Activated CD8-positive, alpha-beta memory T cell treated with anti-CD3 and anti-CD28 coated beads, Interleukin-2, amount 50 U/mL, for 24 hours (primary cell): Measurements from ENCODE around the gene ARL14EPL.
"Not testable (repeated sequence)": the region's sequence is repeated elsewhere in the genome, so short reads cannot be mapped to it uniquely, and the experiment has no call there.

Experiments used
- DNase-seq: peaks from one replicate; pipeline ENCODE4 v3.0.0-alpha.2; 2020; ENCODE audit errors: extremely low read depth

ARL14EPL gene

DNA sequence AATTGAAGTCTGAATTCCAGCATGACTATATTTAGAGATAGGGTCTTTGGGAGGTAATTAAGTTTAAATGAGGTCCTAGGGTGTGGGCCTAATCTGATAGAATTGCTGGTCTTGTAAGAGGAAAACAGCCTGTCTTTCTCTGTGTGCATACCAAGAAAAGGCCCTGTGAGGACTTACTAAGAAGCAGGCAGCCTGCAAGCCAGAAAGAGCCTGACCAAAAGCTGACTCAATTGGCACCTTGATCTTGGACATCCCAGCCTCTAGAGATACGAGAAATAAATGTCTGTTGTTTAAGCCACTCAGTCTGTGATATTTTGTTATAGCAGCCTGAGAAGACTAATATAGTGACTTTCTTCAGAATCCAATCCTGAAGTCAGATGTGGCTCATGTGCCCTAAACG, 14.6 kb downstream of the ARL14EPL start:
- DNase-seq = no peak

DNA sequence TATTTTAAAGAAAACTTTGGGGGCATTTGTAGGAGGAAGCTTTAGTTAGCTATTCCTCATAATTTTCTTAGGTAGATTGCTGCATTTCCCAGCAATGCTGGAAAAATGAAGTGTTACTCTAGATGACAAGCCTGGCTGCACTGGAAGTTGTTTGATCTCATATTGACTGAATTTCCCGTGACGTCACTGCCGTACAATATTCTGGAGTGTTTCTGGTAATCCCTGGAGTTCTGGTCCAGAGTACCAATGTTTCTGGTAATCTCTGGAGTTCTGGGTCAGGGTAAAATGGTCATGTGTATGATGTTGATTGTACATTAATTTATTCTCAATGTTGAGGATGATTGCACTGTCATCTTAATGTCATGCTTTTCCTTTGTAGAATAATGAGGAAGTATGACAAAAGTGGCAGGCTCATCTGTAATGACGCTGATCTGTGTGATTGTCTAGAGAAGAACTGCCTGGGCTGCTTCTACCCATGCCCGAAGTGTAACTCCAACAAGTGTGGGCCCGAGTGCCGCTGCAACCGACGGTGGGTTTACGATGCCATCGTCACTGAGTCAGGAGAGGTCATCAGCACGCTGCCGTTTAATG, 26.2 kb downstream of the ARL14EPL start:
- no peak for DNase-seq

DNA sequence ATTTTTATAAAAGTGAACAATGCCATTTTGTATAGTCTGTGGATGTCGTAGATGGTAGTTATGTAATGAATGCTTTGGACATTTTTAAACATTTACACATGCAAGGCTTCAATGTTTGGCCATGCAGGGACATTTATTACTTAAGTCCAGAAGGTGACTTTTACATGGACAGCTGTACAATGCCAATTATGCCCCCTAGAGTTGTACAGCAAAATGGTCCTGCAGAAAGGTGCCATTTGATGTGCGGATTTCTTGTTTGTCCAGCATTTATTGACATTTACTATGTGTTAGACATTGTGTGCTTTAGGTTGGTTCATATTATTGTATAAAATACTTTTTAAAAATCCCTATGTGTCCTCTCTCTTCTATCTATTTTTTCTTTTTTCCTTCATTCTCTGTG, 30.1 kb downstream of the ARL14EPL start:
- no peak for DNase-seq

DNA sequence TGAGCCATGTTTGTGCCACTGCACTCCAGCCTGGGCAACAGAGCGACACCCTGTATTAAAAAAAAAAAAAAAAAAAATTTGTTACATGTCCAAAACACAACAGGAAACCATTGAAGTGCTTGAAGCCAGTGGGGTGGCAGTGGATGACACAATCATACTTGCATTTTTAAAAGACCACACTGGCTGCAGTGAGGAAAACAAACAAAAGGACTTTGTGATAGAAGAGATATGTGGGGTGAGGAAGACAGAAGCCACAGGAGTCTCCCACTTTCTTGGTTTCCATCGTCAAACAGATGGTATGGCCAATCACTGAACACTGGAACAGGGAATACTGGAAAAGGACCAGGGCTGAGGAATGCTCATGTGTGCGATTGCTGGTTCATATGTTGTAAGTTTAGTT, 31.7 kb downstream of the ARL14EPL start:
- DNase-seq = no peak

DNA sequence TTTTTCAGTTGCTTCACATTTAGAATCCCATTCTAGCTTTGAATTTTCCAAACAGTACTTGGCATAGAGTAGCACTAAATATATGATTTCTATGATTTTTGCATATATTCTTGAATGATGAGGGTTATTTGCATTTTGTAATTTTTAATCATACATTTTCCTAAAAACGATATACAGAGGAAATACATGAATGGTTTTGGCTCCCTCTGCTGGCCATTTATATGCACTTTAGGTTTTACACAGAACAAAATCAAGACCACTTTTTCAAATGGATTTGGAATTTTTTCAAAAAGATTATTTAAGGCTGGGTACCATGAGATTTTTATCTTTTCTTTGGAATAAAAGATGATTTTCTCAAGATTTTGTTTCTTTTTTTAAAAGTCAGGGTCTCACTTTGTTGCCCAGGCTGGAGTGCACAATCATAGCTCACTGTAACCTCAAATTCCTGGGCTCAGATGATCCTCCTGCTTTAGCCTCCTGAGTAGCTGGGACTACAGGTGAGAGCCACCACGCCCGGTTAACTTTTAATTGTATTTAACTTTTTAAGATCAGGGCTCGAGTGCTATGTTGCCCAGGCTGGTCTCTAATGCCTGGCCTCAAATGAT, 35.9 kb downstream of the ARL14EPL start:
- DNase-seq = no peak

DNA sequence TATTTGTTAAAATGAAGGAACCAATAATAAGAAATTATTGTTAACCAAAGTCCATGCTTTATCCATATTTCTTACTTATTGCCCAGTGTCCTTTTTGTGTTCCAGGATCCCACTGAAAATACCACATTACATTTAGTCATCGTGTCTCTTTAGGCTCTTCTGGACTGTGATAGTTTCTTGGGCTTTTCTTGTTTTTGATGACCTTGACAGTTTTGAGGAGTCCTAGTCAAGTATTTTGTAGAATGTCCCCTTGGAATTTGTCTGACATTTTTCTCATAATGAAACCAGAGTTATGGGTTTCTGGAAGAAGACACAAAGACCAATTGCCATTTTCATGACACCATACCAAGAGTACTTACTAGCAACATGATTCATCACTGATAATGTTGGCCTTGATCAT, 38.9 kb downstream of the ARL14EPL start:
- no peak for DNase-seq

DNA sequence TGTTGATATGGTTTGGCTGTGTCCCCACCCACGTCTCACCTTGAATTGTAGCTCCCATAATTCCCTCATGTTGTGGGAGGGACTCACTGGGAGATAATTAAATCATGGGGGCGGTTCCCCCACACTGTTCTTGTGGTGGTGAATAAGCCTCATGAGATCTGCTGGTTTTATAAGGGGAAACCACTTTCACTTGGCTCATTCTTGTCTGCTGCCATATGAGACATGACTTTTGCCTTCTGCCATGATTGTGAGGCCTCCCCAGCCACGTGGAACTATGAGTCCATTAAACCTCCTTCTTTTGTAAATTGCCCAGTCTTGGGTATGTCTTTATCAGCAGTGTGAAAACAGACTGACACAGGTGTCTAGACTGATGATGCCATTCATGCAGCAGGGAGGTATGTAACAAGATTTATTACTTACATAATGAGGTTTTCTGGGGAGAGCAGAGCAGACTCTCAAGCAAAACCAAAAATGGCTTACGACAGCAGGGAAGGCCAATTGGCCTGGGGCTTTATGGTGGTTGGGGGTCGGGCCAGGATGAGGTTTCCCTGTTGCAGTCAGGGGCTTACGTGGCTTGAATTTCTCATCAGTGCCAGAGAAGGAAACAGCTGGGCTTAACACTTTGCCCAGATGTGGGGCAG, 43.0 kb downstream of the ARL14EPL start:
- no peak for DNase-seq

DNA sequence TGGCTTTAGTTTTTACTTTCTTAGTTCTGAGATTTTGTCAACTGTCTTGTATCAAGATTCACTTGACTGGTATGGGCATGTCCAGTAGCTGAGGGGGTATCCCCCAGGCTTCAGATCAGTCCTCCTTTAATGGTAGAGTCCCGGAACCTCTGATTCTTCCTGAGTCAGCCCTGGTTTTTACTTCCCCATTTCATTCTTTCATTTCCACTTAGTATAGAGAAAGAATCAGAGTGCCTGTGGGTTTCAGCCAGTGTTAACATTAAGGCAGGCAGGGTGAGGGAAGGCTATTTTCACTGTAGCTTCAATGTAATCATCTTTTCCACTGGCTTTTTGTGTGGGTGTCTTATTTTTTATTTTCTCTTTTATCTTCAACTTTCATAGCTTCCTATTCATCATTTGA, 44.2 kb downstream of the ARL14EPL start:
- DNase-seq = no peak

DNA sequence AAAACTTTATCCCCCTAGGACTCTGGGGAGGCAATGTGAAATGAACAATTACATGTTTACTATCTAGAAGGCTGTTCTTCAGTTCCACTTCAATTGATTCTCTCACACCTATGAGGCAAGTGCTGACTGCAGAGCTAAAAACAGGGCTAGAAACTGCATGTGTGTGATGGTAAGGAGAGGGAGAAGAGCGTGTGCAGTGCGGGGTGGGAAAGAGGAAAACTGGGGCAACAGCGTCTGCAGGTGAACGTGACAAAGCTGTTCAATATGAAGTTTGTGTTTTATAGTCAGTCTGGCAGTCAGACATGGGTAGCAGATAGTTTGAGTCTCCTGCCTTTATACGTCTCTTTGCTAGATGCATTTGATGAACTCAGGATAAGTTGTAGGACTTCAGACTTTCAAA, 45.9 kb downstream of the ARL14EPL start:
- DNase-seq = no peak

DNA sequence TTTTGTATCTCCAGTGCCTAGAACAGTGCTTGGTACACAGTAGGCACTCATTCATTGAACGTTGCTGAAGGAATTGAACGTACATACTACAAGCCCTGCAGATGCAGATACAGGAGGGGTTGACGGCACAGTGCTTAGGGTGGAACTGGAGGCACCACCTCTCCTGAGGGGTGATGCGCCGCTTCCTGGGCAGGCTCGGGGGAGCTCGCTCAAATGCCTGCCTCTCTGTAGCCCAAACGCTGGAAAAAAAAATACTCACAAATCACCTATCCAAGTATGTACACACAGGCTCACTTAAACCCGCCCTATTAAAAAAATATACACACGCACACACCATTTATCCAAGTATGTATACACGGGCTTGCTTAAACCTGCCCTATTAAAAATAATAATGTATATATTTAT, 52.0 kb downstream of the ARL14EPL start:
- no peak for DNase-seq

DNA sequence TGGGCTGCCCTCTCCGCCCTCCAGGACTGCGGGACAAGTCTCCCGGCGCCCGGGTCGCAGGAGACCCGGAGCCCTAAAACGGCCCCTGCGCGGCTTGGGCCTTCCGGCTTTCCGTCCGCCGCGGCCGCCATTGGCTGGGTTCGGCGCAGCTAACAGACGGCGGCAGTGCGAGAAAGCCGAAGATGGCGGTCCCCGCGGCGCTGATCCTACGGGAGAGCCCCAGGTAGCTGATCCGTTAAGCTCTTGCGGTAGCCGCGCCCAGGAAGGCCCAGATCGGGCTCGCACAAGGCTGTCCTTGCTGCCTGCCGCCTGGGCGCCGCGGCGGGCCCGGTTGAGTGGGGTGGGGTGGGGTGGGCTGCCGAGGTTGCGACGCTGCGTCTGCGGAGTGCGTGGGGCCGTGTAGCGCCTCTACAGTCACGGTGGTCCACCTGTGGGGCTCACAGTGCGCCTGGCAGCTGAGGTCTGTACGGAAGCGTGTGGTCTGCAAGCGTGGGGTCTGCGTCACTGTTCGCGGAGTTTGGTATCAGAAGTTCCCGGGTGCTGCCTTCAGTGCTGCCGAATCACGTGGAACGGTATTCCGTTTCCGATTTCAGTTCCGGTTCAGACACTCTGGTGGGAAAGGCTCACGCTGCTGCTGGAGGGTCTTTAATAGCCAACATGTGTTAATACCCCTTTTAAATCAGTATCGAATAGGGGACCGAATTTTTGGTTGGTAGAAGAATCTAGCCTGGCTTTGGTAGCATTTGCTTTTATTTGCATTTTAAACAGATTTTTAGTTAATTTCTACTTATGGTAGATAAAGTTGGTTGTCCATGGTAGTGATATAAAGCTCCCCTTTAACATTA, 52.8 kb downstream of the ARL14EPL start, which contains the start of gene COMMD10:
COMMD10 (plus strand) TSS at position 155 of the 845 bp plus-strand sequence.
- DNase-seq = peak; percentile 57

DNA sequence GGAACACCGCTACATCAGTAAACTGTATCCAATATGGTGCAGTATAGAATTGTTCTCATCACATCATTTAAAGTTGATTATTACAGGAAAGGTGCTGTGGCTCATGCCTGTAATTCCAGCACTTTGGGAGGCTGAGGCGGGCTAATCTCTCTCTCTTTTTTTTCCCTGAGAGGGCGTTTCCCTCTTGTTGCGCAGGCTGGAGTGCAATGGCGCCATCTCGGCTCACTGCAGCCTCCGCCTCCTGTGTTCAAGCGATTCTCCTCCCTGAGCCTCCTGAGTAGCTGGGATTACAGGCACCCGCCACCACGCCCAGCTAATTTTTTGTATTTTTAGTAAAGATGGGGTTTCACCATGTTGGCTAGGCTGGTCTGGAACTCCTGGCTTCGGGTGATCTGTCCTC, 54.0 kb downstream of the ARL14EPL start:
- DNase-seq = not testable (repeated sequence)

DNA sequence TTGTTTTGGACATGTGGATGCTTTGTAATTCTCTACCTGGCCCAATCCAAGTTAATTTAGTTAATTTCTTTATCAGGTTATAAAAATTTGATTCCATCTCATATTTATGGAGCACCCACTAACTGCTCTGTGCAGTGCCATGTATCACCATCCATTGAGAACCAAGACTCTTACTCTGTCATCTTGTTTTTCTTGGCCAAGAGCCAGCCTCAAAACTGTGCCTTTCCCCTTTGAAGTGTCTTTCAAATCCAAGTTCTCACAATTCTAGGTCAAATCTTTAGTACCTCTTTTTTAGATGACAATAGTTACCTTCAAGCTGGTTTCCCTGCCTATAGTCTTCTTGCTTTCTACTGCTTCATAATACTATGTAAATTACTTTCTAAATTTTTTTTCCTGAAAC, 55.8 kb downstream of the ARL14EPL start:
- no peak for DNase-seq

DNA sequence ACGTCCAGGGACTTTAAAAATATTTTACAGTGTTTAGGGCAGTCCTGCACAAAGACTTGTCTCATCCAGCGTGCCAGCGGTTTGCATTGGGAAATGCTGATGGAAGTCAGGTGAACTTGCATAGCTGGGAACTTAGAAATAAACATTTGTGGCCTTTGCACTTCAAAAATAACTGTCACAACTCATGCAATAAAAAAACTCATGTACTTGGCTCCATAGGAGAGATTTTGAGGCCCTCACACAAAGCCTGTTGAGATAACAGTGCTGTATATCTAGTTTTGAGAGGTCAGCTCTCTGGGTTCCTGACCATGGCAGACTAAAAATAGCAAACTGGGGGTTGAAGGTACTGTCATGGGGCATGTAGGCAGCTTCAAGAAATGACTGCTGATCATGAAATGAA, 58.0 kb downstream of the ARL14EPL start:
- no peak for DNase-seq

DNA sequence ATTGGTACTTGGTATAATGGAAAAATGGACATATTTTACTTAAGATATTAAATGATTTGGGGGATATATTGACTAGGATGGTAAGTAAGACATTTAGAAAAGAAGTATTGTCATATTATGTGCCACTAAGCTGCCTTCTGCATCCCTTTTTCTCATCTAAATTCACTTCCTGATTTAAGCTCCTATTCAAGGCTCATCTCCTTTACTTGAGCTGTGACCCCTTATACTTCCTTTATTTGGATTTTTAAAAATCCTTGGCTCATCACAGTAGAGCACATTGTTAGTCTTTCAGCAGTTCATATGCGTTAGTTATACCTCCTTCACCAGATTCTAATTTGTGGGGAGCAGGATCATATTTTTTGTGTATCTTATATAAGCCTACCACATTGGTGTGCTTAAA, 59.1 kb downstream of the ARL14EPL start:
- DNase-seq = no peak

DNA sequence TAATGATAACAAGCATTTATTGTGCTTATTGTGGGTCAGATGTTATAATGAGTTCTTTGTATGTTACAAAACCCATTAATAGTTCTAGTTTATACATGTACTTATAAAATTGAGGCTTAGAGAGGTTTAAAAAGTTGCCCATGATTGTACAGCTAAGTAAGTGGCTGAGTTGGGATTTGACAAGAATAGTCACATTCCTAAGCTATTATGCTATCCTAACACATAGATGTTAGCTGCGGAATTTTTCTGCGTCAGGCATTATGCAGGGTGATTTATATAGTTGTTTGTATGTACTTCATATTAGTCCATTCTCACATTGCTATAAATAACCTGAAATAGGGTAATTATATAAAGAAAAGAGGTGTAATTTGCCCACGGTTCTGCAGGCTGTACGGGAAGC, 65.0 kb downstream of the ARL14EPL start:
- DNase-seq = no peak

DNA sequence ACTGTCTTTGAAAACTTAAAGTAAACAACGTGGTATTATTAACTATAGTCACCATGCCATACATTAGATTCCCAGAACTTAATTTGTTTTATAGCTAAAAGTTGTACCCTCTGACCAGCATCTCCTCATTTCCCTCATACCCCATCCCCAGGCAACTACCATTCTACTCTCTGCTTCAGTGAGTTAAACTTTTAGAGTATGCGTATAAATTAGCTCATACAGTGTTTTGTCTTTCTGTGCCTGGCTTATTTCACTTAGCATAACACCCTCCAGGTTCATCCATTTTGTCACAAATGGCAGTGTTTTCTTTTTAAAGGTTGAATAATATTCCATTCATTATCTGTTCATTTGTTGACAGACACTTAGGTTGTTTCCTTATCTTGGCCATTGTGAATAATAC, 66.7 kb downstream of the ARL14EPL start:
- no peak for DNase-seq

DNA sequence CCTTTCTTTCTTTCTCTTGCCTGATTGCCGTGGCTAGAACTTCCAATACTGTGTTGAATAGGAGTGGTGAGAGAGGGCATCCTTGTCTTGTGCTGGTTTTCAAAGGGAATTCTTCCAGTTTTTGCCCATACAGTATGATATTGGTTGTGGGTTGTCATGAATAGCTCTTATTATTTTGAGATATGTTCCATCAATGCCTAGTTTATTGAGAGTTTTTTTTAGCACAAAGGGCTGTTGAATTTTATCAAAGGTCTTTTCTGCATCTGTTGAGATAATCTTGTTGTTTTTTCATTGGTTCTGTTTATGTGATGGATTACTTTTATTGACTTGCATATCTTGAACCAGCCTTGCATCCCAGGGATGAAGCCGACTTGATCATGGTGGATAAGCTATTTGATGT, 72.7 kb downstream of the ARL14EPL start:
- DNase-seq = not testable (repeated sequence)
